ENCODE results near the gene VPS9D1.
"Not testable (repeated sequence)": the region's sequence is repeated elsewhere in the genome, so short reads cannot be mapped to it uniquely, and the experiment has no call there.

The VPS9D1 gene

DNA sequence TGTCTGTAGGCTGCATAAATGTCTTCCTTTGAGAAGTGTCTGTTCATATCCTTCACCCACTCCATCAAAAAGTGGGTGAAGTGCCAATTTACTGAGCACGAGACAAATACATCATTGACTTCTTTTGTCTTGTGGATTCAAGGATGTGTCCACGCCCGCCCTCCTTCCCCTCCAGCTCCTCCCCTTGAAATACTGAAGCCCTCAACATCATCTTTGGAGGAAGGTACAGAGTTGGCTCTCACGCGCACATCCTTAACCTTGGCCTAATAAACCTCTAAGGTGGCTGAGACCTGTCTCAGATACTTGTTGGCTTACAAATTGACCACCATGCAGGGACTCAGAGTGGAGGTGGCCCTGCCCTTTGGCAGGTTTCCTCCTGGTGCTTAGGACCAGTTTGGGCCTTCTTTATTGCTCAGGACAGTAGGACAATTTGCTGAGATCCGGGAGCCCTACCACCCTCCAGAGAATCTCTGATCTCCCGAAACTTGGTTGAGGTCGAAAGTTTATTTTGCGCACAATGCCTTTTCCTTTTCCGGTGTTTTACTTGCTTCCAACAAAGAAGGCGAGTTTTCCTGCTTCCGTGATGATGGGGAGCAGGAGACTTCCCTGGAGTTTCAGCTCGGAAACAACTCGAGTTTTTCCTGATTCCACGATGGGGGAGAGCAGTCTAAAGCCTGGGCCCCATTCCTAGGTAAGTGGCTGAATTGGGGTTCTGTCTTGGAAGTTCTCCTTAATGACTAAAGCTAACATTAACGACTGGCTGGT is 48.3 kb downstream of the VPS9D1 start:
- no peak overlapping the region for H3K4me3 ChIP-seq (ENCODE audit: control insufficient read depth, low read depth, low read length)
- TF ChIP-seq, protein P1, sequence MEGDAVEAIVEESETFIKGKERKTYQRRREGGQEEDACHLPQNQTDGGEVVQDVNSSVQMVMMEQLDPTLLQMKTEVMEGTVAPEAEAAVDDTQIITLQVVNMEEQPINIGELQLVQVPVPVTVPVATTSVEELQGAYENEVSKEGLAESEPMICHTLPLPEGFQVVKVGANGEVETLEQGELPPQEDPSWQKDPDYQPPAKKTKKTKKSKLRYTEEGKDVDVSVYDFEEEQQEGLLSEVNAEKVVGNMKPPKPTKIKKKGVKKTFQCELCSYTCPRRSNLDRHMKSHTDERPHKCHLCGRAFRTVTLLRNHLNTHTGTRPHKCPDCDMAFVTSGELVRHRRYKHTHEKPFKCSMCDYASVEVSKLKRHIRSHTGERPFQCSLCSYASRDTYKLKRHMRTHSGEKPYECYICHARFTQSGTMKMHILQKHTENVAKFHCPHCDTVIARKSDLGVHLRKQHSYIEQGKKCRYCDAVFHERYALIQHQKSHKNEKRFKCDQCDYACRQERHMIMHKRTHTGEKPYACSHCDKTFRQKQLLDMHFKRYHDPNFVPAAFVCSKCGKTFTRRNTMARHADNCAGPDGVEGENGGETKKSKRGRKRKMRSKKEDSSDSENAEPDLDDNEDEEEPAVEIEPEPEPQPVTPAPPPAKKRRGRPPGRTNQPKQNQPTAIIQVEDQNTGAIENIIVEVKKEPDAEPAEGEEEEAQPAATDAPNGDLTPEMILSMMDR (IDR thresholded peaks at IDR 0.05; ENCODE audit: control insufficient read depth, insufficient read depth, low read depth, low read length, missing control alignments): no peak
- no peak for DNase-seq (ENCODE audit: low read depth)

DNA sequence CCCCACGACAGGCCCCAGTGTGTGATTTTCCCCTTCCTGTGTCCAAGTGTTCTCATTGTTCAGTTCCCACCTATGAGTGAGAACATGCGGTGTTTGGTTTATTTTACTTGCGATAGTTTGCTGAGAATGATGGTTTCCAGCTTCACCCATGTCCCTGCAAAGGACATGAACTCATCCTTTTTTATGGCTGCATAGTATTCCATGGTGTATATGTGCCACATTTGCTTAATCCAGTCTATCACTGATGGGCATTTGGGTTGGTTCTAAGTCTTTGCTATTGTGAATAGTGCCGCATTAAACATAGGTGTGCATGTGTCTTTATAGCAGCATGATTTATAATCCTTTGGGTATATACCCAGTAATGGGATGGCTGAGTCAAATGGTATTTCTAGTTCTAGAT is 49.1 kb downstream of the VPS9D1 start:
- not testable (repeated sequence) for H3K4me3 ChIP-seq (ENCODE audit: control insufficient read depth, low read depth, low read length); DNase-seq (ENCODE audit: low read depth)

DNA sequence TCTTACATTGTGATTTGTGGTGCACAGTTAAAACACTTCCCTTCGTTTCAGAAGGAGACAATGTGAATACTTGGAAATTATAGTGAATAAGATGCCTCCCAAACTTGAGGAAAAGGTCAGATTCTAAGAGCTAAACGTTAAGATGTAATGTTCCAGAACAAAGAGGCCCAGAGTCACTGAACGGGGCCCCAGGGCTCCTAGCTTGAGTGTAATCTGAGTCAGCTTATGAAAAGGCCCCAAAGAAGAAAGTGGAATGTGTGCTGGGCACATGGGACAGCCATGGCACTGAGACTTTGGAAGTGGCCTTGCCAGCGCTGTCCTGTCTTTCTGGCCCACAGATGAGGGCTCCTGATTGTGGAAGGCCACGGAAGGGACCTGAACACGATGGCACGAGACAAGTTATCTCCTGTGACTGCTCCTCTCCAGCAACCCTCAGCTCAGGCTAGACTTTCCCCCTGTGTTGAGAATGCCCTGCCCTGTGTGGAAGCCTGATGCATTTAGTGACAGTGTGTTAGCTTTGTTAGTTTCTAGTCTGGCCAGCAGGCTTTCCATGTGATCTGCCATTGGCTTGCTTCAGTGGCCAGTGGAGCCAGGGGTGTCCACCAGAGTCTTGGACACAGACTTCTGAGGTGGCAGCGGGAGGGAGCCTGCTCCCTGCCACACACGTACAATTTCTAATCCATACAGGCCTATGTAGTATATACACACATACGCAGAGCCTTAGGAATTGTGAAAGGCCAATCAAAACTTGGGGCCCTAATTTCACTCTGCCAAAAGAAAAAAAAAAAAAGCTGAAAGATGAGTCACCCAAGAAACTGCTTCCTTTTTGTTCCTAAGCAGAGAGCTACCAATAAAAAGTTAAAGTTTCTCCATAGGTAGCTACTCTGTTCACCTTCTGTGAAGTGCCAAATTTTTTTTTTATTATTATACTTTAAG is 49.9 kb downstream of the VPS9D1 start:
- TF ChIP-seq, protein P1 (IDR thresholded peaks at IDR 0.05; ENCODE audit: control insufficient read depth, insufficient read depth, low read depth, low read length, missing control alignments): no peak
- H3K4me3 ChIP-seq (ENCODE audit: control insufficient read depth, low read depth, low read length): no peak overlapping the region
- no peak for DNase-seq (ENCODE audit: low read depth)

DNA sequence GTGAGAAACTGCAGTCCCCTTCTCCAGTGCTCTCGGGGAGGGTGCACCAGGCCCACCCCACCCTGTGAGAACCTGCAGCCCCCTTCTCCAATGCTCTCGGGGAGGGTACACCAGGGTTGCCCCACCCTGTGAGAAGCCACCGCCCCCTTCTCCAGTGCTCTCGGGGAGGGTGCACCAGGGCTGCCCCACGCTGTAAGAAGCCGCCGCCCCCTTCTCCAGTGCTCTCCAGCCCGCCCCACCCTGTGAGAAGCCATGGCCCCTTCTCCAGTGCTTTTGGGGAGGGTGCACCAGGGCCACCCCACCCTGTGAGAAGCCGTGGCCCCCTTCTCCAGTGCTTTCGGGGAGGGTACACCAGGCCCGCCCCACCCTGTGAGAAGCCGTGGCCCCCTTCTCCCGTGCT is 50.9 kb downstream of the VPS9D1 start:
- no peak overlapping the region for H3K4me3 ChIP-seq (ENCODE audit: control insufficient read depth, low read depth, low read length)
- DNase-seq (ENCODE audit: low read depth): no peak
- TF ChIP-seq, protein P1 (IDR thresholded peaks at IDR 0.05; ENCODE audit: control insufficient read depth, insufficient read depth, low read depth, low read length, missing control alignments): no peak

DNA sequence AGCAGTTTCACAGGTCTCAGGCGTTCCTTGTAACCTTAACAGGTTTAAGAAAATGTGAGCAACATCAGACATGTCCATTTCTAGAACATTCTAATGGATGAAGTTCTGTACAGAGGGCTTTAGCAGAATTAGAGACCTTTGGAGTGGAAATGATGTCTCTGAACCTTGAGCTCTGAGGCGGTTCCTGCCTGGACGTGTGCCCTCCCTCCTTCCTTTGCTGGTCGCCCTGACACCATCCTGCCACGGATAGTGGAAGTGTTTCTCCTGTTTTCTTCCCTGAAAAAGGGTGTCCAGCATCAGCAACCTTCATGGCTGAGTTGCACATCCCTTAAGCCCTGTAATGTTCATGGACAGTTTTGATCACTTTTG is 51.9 kb downstream of the VPS9D1 start:
- H3K4me3 ChIP-seq (ENCODE audit: control insufficient read depth, low read depth, low read length): no peak overlapping the region
- no peak for DNase-seq (ENCODE audit: low read depth)
- TF ChIP-seq, protein P1 (IDR thresholded peaks at IDR 0.05; ENCODE audit: control insufficient read depth, insufficient read depth, low read depth, low read length, missing control alignments): no peak

DNA sequence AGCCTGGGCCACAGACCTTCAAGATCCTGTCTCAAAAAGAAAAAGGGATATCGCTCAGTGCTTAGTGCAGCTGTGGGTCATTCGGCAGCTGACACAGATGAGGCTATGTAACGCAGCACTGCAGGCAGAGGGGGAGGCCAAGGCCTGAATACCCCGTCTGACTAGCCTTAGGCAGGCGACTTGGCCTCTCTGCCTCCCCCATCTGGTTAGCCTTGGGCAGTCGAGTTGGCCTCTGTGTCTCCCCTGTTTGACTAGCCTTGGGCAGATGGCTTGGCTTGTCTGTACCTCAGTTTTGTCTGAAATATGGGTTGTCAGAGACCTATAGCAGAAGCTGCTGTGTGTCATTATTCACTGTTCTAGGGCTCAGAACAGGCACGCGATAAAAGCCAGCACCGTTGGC is 53.1 kb downstream of the VPS9D1 start:
- no peak overlapping the region for H3K4me3 ChIP-seq (ENCODE audit: control insufficient read depth, low read depth, low read length)
- no peak for DNase-seq (ENCODE audit: low read depth)
- TF ChIP-seq, protein P1 (IDR thresholded peaks at IDR 0.05; ENCODE audit: control insufficient read depth, insufficient read depth, low read depth, low read length, missing control alignments): no peak

DNA sequence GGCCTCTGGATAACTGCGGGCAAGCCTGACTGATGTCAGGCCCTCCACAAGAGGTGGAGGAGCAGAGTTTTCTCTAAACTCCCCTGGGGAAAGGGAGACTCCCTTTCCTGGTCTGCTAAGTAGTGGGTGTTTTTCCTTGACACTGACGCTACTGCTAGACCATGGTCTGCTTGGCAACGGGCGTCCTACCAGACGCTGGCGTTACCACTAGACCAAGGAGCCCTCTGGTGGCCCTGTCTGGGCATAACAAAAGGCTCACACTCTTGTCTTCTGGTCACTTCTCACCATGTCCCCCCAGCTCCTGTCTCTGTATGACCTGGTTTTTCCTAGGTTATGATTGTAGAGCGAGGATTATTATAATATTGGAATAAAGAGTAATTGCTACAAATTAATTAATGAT is 53.7 kb downstream of the VPS9D1 start:
- TF ChIP-seq, protein P1 (IDR thresholded peaks at IDR 0.05; ENCODE audit: control insufficient read depth, insufficient read depth, low read depth, low read length, missing control alignments): peak; percentile 50
- not testable (repeated sequence) for H3K4me3 ChIP-seq (ENCODE audit: control insufficient read depth, low read depth, low read length); DNase-seq (ENCODE audit: low read depth)

DNA sequence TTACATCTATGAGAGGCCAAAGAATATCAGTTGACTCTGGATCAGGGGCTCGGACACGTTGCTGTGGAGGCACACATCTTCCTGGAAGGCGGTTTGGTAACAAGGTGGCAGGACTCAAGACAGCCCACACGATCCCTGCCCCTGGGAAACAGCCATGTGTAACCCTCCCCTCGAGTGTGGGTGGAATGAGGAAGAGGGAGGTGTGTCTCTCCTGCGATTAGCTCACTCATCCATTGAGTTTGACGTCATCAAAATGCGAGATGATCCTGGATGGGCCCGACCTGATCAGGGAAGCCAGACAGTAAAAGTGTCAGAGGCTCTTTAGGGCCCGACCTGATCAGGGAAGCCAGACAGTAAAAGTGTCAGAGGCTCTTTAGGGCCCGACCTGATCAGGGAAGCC is 56.5 kb downstream of the VPS9D1 start:
- DNase-seq (ENCODE audit: low read depth); H3K4me3 ChIP-seq (ENCODE audit: control insufficient read depth, low read depth, low read length): not testable (repeated sequence)

Data from AG09309 (cell line).